HepG2 (cell line): ENCODE results near the gene CEP135. TPM values are rescaled to one million over a fixed set of nuclear protein-coding genes. Genes with fewer than 3 reads are reported as not detected.

Experiments used
- ATAC-seq: fragments of 200-7000 bp; cut with Tn5 transposase; 3 replicates; pipeline ENCODE4 v1.9.1; 2020; ENCODE audit warnings: mild to moderate bottlenecking, moderate library complexity
- Bru-seq: library from RNA; stranded (reverse); fragments of 400-500 nt; gene quantifications from one replicate; lab custom pipeline; 2021; lab: Mats Ljungman, UMichigan
- BruChase-seq, 2 experiments: library from RNA; stranded (reverse); fragments of 400-500 nt; gene quantifications; one replicate each; lab custom pipeline; 2021; lab: Mats Ljungman, UMichigan
- BruUV-seq: library from RNA; stranded (reverse); fragments of 400-500 nt; replicated peaks from 2 replicates; lab custom pipeline; 2021; lab: Mats Ljungman, UMichigan
- CTCF ChIA-PET: fragments of 300-600 bp; formaldehyde crosslinking; extraction: SDS; loops from one replicate; lab custom pipeline; 2021; ENCODE audit warnings: low total read pairs, inconsistent platforms, low intra/inter-chr PET ratio; lab: Yijun Ruan, JAX
- POLR2A ChIA-PET: fragments of 350-600 bp; sonication (Branson Sonifier 250); formaldehyde crosslinking; loops from one replicate; lab custom pipeline; 2020; ENCODE audit warnings: antibody characterized with exemption, inconsistent platforms; lab: Yijun Ruan, JAX
- DNase-seq: peaks from one replicate; pipeline ENCODE4 v3.0.0-alpha.2; 2015; ENCODE audit warnings: low spot score
- FAIRE-seq: peaks from 3 replicates; lab custom pipeline; 2011; peaks lifted over from hg19 to GRCh38; lab: Jason Lieb, UNC
- H2AFZ ChIP-seq: one replicate; pipeline ENCODE4 v1.6.1; 2011; ENCODE audit warnings: low read length, inconsistent platforms
- H3K27ac ChIP-seq: fragments of 300-600 bp; 3 replicates; pipeline ENCODE4 v1.8.0; 2011; ENCODE audit warnings: mixed run types, mild to moderate bottlenecking, mixed read lengths, low read length, inconsistent platforms; ENCODE audit not compliant: insufficient read depth; ENCODE audit errors: extremely low read length
- H3K27me3 ChIP-seq, 2 experiments: fragments of 200-600 bp in 1 of 2; 2 replicates in 1 of 2; 3 replicates in 1 of 2; pipeline versions ENCODE4 v1.6.0 to v1.8.0; 2011; ENCODE audit warnings: low read length in 2 of 2, mild to moderate bottlenecking in 2 of 2, moderate library complexity in 2 of 2, inconsistent platforms in 1 of 2; ENCODE audit not compliant: insufficient read depth in 2 of 2, control insufficient read depth in 1 of 2
- H3K36me3 ChIP-seq, 2 experiments: fragments of 200-600 bp in 1 of 2; replicated peaks in 1 of 2; 2 replicates in 1 of 2; 3 replicates in 1 of 2; pipeline versions ENCODE4 v1.5.1 to v1.8.0; 2011; ENCODE audit warnings: low read length in 2 of 2, inconsistent platforms in 1 of 2; ENCODE audit not compliant: insufficient read depth in 2 of 2, control insufficient read depth in 1 of 2
- H3K4me1 ChIP-seq: 2 replicates; pipeline ENCODE4 v1.5.1; 2012; ENCODE audit warnings: low read length, inconsistent platforms; ENCODE audit not compliant: insufficient read depth
- H3K4me2 ChIP-seq: 2 replicates; pipeline ENCODE4 v1.6.0; 2011; ENCODE audit warnings: low read depth, low read length, inconsistent platforms
- H3K4me3 ChIP-seq, 3 experiments: fragments of 200-600 bp in 1 of 3; sonication (generic), shearing (Covaris generic) in 1 of 3; replicated peaks in 1 of 3; 2 replicates each; pipeline ENCODE4 v1.5.1; 2011 to 2016; ENCODE audit warnings: low read length in 3 of 3, inconsistent platforms in 2 of 3, low read depth in 2 of 3, mild to moderate bottlenecking in 2 of 3, control low read depth in 1 of 3, mixed read lengths in 1 of 3; ENCODE audit not compliant: insufficient read depth in 1 of 3
- H3K79me2 ChIP-seq: one replicate; pipeline ENCODE4 v1.6.1; 2011; ENCODE audit warnings: low read length, inconsistent platforms; ENCODE audit not compliant: insufficient read depth
- H3K9ac ChIP-seq: 2 replicates; pipeline ENCODE4 v1.6.0; 2011; ENCODE audit warnings: mild to moderate bottlenecking, low read depth, low read length, inconsistent platforms; ENCODE audit not compliant: insufficient read depth
- H3K9me3 ChIP-seq: 2 replicates; pipeline ENCODE4 v1.5.1; 2012; ENCODE audit warnings: mild to moderate bottlenecking, low read length
- H4K20me1 ChIP-seq: 2 replicates; pipeline ENCODE4 v1.6.0; 2011; ENCODE audit warnings: inconsistent platforms, mild to moderate bottlenecking, low read length, moderate library complexity; ENCODE audit not compliant: insufficient read depth
- GTF3A ChIP-seq: sonication (generic); formaldehyde crosslinking; conservative IDR thresholded peaks from 2 replicates; pipeline ENCODE4 v1.4.0; 2020; ENCODE audit warnings: mild to moderate bottlenecking, missing genetic modification reagents
- MAFK ChIP-seq, 2 experiments: IDR thresholded peaks in 1 of 2; conservative IDR thresholded peaks in 1 of 2; 2 replicates each; pipeline ENCODE4 v1.6.1; 2011; ENCODE audit warnings: improper control_type of control experiment in 2 of 2, low read length in 2 of 2
- MAZ ChIP-seq, 2 experiments: sonication (generic) in 1 of 2; formaldehyde crosslinking in 1 of 2; IDR thresholded peaks; 2 replicates each; pipeline versions ENCODE4 v1.5.0 to v1.6.1; 2012 to 2020; ENCODE audit warnings: low read depth in 2 of 2, mild to moderate bottlenecking in 2 of 2, borderline replicate concordance in 1 of 2, improper control_type of control experiment in 1 of 2, low read length in 1 of 2, missing genetic modification reagents in 1 of 2, moderate library complexity in 1 of 2
- NPAS2 ChIP-seq: sonication (generic); formaldehyde crosslinking; IDR thresholded peaks from 2 replicates; pipeline ENCODE4 v1.8.0; 2022; ENCODE audit warnings: mild to moderate bottlenecking, missing genetic modification reagents, borderline replicate concordance
- NR3C1 ChIP-seq: sonication (generic); formaldehyde crosslinking; IDR thresholded peaks from 2 replicates; pipeline ENCODE4 v1.4.0; 2020; ENCODE audit warnings: missing genetic modification reagents
- REXO4 ChIP-seq: sonication (generic); formaldehyde crosslinking; IDR thresholded peaks from 2 replicates; pipeline ENCODE4 v1.8.0; 2022; ENCODE audit warnings: missing genetic modification reagents, mild to moderate bottlenecking, borderline replicate concordance
- SP140L ChIP-seq: sonication (generic); formaldehyde crosslinking; IDR thresholded peaks from 2 replicates; pipeline ENCODE4 v1.4.0; 2020; ENCODE audit warnings: missing genetic modification reagents, borderline replicate concordance
- ZBTB4 ChIP-seq: sonication (generic); formaldehyde crosslinking; IDR thresholded peaks from 2 replicates; pipeline ENCODE4 v1.4.0; 2020; ENCODE audit warnings: missing genetic modification reagents, mild to moderate bottlenecking, borderline replicate concordance
- ZEB1 ChIP-seq: IDR thresholded peaks from 2 replicates; pipeline ENCODE4 v1.6.1; 2012; ENCODE audit warnings: mild to moderate bottlenecking, low read depth, inconsistent platforms; ENCODE audit not compliant: insufficient replicate concordance
- ZFAT ChIP-seq: sonication (generic); formaldehyde crosslinking; conservative IDR thresholded peaks from 2 replicates; pipeline ENCODE4 v1.8.1; 2023; ENCODE audit warnings: missing genetic modification reagents, inconsistent platforms
- ZNF253 ChIP-seq: sonication (generic); formaldehyde crosslinking; IDR thresholded peaks from 2 replicates; pipeline ENCODE4 v1.8.0; 2022; ENCODE audit warnings: mild to moderate bottlenecking, missing genetic modification reagents, borderline replicate concordance
- ZNF629 ChIP-seq: sonication (generic); formaldehyde crosslinking; conservative IDR thresholded peaks from 2 replicates; pipeline ENCODE4 v1.5.0; 2020; ENCODE audit warnings: missing genetic modification reagents
- ZNF703 ChIP-seq: sonication (generic); formaldehyde crosslinking; IDR thresholded peaks from 2 replicates; pipeline ENCODE4 v1.5.1; 2020; ENCODE audit warnings: missing genetic modification reagents, mild to moderate bottlenecking, moderate library complexity, borderline replicate concordance
- WGBS: methylation state at CpG from one replicate; pipeline ENCODE4 v1.1.6; 2017; ENCODE audit warnings: low lambda C conversion rate; 5-methylcytosine and 5-hydroxymethylcytosine counted together
- in situ Hi-C: cut with HindIII; loops from 2 replicates; pipeline ENCODE4 v1.10.0; 2017; ENCODE audit warnings: low pct_unique_long_range_greater_than_20kb; ENCODE audit not compliant: extremely low pct_ligation_motif_present
- intact Hi-C: fragments of 100-400 bp; cut with micrococcal nuclease; formaldehyde crosslinking; loops from one replicate; pipeline ENCODE4 v1.10.0; 2022; ENCODE audit not compliant: unreplicated experiment
- long read RNA-seq, 2 experiments: library from RNA in 1 of 2; library from polyadenylated mRNA in 1 of 2; stranded (forward) in 1 of 2; unstranded in 1 of 2; transcript quantifications; one replicate each; pipeline ENCODE4 v2.0.0, GENCODE V29; 2019 to 2022
- polyA minus RNA-seq, 3 experiments: library from RNA; depleted of rRNA, polyadenylated mRNA; stranded (reverse); fragments of >200 nt; gene quantifications; 2 replicates each; pipeline ENCODE4 v1.2.3, GENCODE V29; 2011; ENCODE audit warnings: low replicate concordance in 1 of 3
- polyA plus RNA-seq, 8 experiments: library from polyadenylated mRNA; depleted of rRNA in 3 of 8; stranded (reverse) in 7 of 8; unstranded in 1 of 8; fragments of >200 nt; fragmentation: Illumina TruSeq in 4 of 8; extraction: Trizol in 4 of 8; gene quantifications; 2 replicates each; pipeline versions ENCODE4 v1.2.1 to v1.2.3, GENCODE V29; 2011 to 2016; ENCODE audit warnings: low read depth in 4 of 8, missing spikeins in 1 of 8, mixed read lengths in 1 of 8; ENCODE audit not compliant: insufficient read depth in 1 of 8
- total RNA-seq, 5 experiments: library from RNA; depleted of rRNA; stranded (reverse); fragments of >200 nt; fragmentation: Illumina TruSeq; extraction: Trizol; gene quantifications; 2 replicates each; pipeline ENCODE4 v1.2.3, GENCODE V29; 2016; ENCODE audit warnings: low read depth in 1 of 5

CEP135 gene
- total RNA-seq (2016; rRNA removed; fragmentation: Illumina TruSeq; extraction: Trizol) = 8.4 and 8.8 TPM in 2 replicates
- total RNA-seq (2016; cell fraction: cytosol; rRNA removed; fragmentation: Illumina TruSeq; extraction: Trizol; ENCODE audit: low read depth) = 2.2 and 2.4 TPM in 2 replicates
- 7.3 and 8.4 TPM in 2 replicates for total RNA-seq (2016; cell fraction: insoluble cytoplasmic fraction; rRNA removed; fragmentation: Illumina TruSeq; extraction: Trizol)
- total RNA-seq (2016; cell fraction: membrane; rRNA removed; fragmentation: Illumina TruSeq; extraction: Trizol) = 2.9 and 3.2 TPM in 2 replicates
- 17.3 and 17.4 TPM in 2 replicates for total RNA-seq (2016; cell fraction: nucleus; rRNA removed; fragmentation: Illumina TruSeq; extraction: Trizol)
- polyA plus RNA-seq (2011; rRNA removed) = 0.89 and 1.7 TPM in 2 replicates
- 0.37 and 0.47 TPM in 2 replicates for polyA plus RNA-seq (2011; cell fraction: cytosol; rRNA removed)
- 1.7 and 2.2 TPM in 2 replicates for polyA plus RNA-seq (2011; cell fraction: nucleus; rRNA removed)
- polyA plus RNA-seq (2012) = 1.0 and 2.1 TPM in 2 replicates
- 0.09 and 0.11 TPM in 2 replicates for polyA plus RNA-seq (2016; cell fraction: cytosol; fragmentation: Illumina TruSeq; extraction: Trizol; ENCODE audit: low read depth)
- 6.2 and 6.7 TPM in 2 replicates for polyA plus RNA-seq (2016; cell fraction: insoluble cytoplasmic fraction; fragmentation: Illumina TruSeq; extraction: Trizol; ENCODE audit: low read depth)
- 0.48 and 0.52 TPM in 2 replicates for polyA plus RNA-seq (2016; cell fraction: membrane; fragmentation: Illumina TruSeq; extraction: Trizol; ENCODE audit: low read depth)
- 15.7 and 16.2 TPM in 2 replicates for polyA plus RNA-seq (2016; cell fraction: nucleus; fragmentation: Illumina TruSeq; extraction: Trizol; ENCODE audit: insufficient read depth, low read depth)
- 1.0 and 3.6 TPM in 2 replicates for polyA minus RNA-seq (2011; rRNA and poly(A)+ RNA removed; ENCODE audit: low replicate concordance)
- polyA minus RNA-seq (2011; cell fraction: cytosol; rRNA and poly(A)+ RNA removed) = 1.1 TPM in 2 replicates
- 11.7 and 15.8 TPM in 2 replicates for polyA minus RNA-seq (2011; cell fraction: nucleus; rRNA and poly(A)+ RNA removed)
- percentile 54 among the genes with signal in this experiment for Bru-seq, nascent RNA
- BruChase-seq, experiment 1, labeled RNA remaining after a 6-hour chase = percentile 62 among the genes with signal in this experiment
- BruChase-seq, experiment 2, labeled RNA remaining after a 2-hour chase = percentile 57 among the genes with signal in this experiment
- long read RNA-seq, experiment 1, partial matches to known transcripts = 3 of 3 reads
- long read RNA-seq, experiment 1, other reads (novel, unspliced or antisense) = 0 of 3 reads
- long read RNA-seq, experiment 2, partial matches to known transcripts = 0 of 1 reads
- long read RNA-seq, experiment 2, other reads (novel, unspliced or antisense) = 1 of 1 reads

- in situ Hi-C loops (loop anchor here (5.0 kb wide), 1 partner anchor 353 kb away; no protein-coding TSS in a partner anchor), intact Hi-C loops (loop anchor here (1.0 to 10.0 kb wide), 4 partner anchors 100 to 438 kb away; partner anchors contain the start of gene AASDH)
- peaks cover 4% of the 10 kb centered on the region for H3K79me2 ChIP-seq
- H3K4me1 ChIP-seq = peaks cover 31% of the 10 kb centered on the region
- 0% methylated on average over 3 of the region's 77 CpGs for WGBS
- H3K4me2 ChIP-seq = peak within 1 kb of the TSS; percentile 97
- peaks cover 0 to 3% of the 10 kb centered on the region in 2 experiments; a peak in 1 of 5 replicates for H3K36me3 ChIP-seq
- DNase-seq (peak; percentile 84), ATAC-seq (peak; percentile 91), FAIRE-seq (no peak)
- H2AFZ ChIP-seq = peak within 1 kb of the TSS; percentile 93
- ChIA-PET POLR2A (interaction anchor here (1.1 to 2.2 kb wide), 5 partner anchors 9 to 487 kb away, joined by 3 to 8 read pairs (median 4); partner anchors contain the start of genes AASDH, PAICS and PPAT), CTCF (interaction anchor here (1.2 to 1.3 kb wide), 2 partner anchors 100 to 353 kb away, joined by 5 read pairs; no protein-coding TSS in a partner anchor)
- no TSS peak for BruUV-seq
- H3K9ac ChIP-seq = peak within 1 kb of the TSS; percentile 81
- no peaks in the 10 kb centered on the region; a peak in 1 of 5 replicates for H3K27me3 ChIP-seq
- H3K27ac ChIP-seq = peak within 1 kb of the TSS; percentile 97
- no peaks in the 10 kb centered on the region for H3K9me3 ChIP-seq
- peak within 1 kb of the TSS; percentile 85 to 92 (median 85) for H3K4me3 ChIP-seq
- no peaks in the 10 kb centered on the region for H4K20me1 ChIP-seq
- TF ChIP-seq ZNF629 (0 out of 2 replicates have a peak, but pooled peaks have one; percentile 12), SP140L (no peak), NR3C1 (no peak), ZBTB4 (CRISPR knock-in tag) (peak; percentile 87), ZFAT (CRISPR knock-in tag) (no peak), MAZ (IDR thresholded peaks at IDR 0.05; ENCODE audit: borderline replicate concordance, low read depth, low read length) (no peak; the same call in 1 of the 2 replicates), MAZ (CRISPR knock-in tag; IDR thresholded peaks at IDR 0.05; ENCODE audit: low read depth) (peak; percentile 45; the same call in 1 of the 2 replicates), GTF3A (no peak), MAFK (conservative IDR thresholded peaks at IDR 0.05 in 1 of 2, IDR thresholded peaks at IDR 0.05 in 1 of 2; ENCODE audit: low read length in 2 of 2) (no peak), ZEB1 (peak; percentile 13), REXO4 (peak; percentile 88), ZNF703 (CRISPR knock-in tag) (no peak), NPAS2 (CRISPR knock-in tag) (no peak), ZNF253 (CRISPR knock-in tag) (peak; percentile 87; the same call in 1 of the 2 replicates)
Observed at GRCh38 chr4:55948726-55949481, at the start of gene CEP135. Gene CEP135, plus strand, starts transcription at chr4:55948945. Its CDS starts 3,186 bp downstream, at chr4:55952131.
